OCI-LY3 (cell line): ENCODE data around the gene FAM120C.

Source experiments
- EZH2phosphoT487 ChIP-seq: fragments of 200-600 bp; shearing (Covaris generic); IDR thresholded peaks from 2 replicates; pipeline ENCODE4 v1.6.1; 2018; ENCODE audit warnings: antibody characterized with exemption, mixed run types, low read depth
- TF ChIP-seq, protein P1 (sequence below): fragments of 200-600, 300-600 bp; sonication (generic); IDR thresholded peaks from 2 replicates; pipeline ENCODE4 v1.5.1; 2014; ENCODE audit warnings: antibody characterized with exemption, low read length, low read depth

DNA sequence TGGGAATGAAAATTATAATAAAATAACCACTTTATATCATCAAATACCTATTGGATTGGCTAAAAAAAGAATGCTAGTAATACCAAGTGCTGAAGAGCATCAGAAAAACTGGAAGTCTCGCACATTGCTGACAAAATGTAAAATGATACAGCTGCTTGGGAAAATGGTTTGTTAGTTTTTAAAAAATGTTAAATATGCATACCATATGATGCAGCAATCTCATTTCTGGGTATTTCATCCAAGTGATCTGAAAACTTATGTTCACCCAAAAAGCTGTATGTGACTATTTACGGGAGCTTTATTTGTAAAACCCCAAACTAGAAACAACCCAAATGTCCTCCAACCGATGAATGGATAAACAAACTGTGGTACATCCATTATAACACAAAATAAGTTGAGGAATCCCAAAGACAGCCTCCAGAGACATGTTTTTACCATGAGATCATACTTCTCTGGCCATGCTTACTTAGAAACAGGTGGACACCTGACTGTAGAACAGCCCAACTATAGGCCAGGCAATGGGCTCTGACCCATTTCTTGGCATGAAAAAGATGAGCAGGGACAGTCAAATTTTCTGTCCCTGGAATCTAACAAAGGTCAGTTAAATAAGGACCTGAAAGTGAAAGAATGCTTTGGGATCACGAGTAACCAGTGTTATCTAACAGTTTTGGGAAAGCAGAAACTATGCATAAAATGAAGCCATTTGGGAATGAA lies 47.5 kb upstream of the FAM120C start:
- TF ChIP-seq, protein P1, sequence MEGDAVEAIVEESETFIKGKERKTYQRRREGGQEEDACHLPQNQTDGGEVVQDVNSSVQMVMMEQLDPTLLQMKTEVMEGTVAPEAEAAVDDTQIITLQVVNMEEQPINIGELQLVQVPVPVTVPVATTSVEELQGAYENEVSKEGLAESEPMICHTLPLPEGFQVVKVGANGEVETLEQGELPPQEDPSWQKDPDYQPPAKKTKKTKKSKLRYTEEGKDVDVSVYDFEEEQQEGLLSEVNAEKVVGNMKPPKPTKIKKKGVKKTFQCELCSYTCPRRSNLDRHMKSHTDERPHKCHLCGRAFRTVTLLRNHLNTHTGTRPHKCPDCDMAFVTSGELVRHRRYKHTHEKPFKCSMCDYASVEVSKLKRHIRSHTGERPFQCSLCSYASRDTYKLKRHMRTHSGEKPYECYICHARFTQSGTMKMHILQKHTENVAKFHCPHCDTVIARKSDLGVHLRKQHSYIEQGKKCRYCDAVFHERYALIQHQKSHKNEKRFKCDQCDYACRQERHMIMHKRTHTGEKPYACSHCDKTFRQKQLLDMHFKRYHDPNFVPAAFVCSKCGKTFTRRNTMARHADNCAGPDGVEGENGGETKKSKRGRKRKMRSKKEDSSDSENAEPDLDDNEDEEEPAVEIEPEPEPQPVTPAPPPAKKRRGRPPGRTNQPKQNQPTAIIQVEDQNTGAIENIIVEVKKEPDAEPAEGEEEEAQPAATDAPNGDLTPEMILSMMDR = no peak
- no peak for TF ChIP-seq EZH2phosphoT487
